Measurements from ENCODE around the gene SFSWAP.

The SFSWAP gene

DNA sequence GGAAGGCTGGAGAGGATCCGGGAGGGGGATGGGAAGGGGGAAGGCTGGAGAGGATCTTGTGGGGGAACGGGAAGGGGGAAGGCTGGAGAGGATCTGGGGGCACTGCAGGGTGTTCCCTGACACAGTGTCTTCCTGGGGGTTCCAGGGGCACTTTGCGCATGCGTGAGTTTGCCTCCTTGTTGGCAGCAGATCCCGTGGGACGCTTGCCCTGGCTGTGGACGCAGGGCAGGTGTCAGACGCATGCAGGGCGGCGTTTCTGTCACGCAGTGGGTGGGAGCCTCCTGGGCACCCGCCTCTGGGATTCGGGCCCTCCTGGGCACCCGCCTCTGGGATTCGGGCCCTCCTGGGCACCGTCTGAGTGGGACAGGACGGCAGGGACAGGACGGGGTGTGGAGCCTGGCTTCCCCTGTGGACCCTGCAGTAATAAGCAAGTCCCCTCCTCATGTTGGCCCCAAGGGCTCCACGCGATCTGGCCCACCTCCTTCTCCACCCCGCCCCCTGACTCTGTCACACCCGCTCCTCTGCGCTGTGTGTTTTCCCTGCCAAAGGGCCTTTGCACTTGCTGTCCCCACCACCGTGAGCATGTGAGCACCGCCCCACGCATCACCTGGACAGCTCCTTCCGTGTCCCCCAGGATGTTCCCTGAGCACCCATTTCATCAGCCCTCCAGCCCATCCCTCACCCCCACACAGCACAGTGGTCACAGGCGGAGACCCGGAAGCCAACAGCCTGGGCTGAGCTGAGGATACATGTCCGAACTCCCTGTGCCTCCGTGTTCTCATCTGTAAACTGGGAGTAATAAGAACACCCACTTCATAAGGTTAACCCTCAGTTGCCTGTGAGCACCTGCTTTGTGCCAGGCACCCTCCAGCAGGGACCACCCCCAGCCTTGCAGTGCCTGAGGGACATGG is 121.7 kb downstream of the SFSWAP start:
- in situ Hi-C loops (cut with HindIII; ENCODE audit: low sequenced_read_pairs): no loop called here

DNA sequence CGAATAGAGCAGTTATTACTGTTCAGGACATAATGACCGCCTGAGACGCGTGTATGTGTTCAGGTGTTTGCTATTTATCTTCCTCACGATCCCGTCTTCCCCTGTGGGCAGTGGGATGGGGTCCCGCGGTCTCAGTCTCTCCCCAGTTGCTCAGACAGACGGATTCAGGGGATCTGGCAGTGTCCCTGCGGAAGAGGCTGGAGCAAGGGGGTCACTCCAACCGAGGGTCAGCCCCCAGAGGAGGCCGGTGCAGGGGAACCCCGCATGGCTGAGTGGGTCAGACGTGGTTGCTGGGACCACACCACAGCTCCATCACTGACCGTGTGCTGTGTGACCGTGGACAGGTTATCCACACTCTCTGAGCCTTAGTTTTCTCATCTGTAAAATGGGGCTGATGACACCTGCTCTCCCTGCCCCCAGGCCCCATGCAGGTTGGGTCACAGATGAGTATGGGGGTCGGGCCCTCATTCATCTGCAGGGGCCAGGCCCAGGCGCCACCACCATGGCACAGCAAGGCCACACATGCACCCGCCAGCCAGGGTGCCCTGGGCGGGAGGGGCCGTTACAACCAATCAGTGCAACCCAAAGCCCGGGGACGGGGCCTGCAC is 122.5 kb downstream of the SFSWAP start:
- in situ Hi-C loops (cut with HindIII; ENCODE audit: low sequenced_read_pairs): no loop called here

DNA sequence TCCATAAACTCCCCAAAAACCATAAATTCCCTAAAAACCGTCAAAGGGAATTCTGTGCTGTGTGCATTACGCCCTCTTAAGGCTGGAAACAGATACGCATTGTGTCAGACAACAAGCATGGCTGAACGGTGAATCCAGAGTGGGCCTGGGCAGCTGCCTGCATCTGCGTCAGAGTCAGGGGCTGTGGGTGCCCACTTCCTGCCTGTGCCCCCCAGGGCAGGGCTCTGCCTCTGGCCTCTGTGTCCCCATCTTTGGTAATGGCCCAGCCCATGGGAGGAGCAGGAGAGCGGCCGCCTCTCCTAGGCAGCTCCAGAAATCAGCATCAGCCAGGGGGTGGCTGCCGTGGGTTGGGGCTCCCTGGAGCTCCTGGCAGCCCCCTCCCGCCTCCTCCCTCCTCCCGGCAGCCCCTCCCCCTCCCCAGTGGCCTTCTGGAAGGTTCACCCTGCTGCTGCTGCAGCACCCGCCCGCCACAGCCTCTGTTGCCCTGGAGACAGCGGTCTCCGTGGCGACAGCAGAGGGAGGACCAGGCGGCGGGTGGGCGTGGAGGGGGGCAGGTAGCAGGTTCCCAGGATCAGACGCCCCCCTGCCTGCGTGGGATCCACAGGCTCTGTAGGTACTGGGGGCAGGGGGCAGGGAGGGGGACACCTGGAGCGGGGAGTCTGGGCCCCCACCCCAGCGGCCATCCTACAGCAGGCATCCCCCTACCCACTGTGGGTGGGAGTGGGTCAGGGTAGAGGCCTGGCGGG is 123.2 kb downstream of the SFSWAP start:
- in situ Hi-C loops (cut with HindIII; ENCODE audit: low sequenced_read_pairs): no loop called here

DNA sequence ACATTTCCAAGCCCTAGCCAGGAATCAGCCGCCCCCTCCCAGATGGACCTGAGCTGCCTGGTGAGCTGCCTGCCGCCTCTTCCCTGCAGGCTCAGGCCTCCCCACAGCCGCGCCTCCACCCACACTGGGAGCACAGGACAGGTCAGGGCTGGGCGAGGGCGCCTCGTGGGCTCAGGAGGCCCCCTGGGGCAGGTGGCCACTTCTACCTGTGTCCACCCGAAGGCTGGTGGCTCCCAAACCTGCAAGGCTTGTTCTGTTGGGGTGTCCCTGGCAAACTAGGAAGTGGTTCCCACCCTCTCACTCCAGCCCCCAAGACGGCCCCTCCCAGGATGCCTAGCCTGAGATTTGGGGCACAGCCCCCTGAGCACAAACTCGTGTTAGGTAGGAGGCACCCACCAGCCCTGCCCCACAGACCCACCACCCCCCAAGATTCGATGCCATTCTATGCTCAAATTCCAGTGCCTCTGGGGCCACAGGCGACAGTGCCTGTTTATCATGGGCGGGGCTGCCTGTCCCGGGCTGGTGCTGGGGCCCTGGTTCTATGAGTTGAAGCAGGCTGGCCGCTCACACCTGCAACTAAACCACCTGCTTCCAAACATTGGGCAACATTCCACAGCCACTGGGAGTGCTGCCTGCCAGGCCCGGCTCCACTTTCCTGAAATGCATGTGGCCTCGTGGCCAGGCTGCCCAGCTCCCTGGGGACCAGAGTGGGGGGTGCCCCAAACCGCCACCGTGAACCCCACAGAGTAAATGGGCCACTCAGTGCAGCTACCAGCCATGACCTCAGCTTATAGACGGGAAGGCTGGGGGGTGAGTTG is 124.1 kb downstream of the SFSWAP start:
- in situ Hi-C loops (cut with HindIII; ENCODE audit: low sequenced_read_pairs): no loop called here

DNA sequence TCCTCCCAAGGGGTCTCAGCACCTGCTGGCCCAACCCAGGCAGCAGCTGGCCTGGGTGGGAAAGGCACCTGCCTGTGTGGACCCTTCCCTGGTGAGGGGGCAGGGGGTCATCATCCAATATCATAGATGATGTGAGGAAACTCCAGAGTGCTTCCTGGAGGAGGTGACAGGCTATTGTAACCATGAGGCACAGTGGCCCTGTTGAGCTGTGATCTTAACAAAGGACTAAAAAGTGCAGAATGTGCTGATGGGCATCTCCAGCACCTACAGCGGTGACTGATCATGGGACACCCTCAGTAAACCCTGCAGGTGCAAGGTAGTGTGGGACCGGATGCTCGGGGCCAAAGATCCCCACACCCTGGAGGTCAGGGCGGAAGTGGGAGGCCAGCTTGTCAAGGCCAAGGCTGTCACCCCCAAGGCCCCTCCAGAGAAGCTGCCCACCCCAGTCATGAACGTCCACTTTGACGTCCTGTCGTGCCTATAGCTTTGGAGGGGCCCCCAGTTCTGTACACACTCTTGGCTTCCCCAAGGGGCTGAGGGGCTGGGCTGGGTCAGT is 124.8 kb downstream of the SFSWAP start:
- in situ Hi-C loops (cut with HindIII; ENCODE audit: low sequenced_read_pairs): no loop called here

DNA sequence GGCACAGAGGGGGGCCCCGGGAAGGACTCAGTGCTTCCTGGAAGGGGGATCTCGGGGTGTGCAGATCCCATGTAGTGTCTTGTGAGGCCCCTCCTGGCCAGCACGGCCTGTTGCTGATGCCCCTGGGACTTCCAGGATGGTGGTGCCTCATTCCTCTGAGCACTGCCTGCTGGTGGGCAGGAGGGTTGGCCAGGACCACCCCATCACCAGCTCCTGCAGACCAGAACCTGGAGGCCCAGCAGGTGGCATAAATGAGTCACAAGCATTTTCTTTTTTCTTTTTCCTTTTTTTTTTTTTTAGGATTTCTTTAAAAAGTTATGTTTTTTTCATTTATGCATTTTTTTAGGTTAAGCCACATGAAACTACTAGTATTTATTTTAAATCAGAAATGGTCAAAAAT is 125.3 kb downstream of the SFSWAP start:
- in situ Hi-C loops (cut with HindIII; ENCODE audit: low sequenced_read_pairs): no loop called here

DNA sequence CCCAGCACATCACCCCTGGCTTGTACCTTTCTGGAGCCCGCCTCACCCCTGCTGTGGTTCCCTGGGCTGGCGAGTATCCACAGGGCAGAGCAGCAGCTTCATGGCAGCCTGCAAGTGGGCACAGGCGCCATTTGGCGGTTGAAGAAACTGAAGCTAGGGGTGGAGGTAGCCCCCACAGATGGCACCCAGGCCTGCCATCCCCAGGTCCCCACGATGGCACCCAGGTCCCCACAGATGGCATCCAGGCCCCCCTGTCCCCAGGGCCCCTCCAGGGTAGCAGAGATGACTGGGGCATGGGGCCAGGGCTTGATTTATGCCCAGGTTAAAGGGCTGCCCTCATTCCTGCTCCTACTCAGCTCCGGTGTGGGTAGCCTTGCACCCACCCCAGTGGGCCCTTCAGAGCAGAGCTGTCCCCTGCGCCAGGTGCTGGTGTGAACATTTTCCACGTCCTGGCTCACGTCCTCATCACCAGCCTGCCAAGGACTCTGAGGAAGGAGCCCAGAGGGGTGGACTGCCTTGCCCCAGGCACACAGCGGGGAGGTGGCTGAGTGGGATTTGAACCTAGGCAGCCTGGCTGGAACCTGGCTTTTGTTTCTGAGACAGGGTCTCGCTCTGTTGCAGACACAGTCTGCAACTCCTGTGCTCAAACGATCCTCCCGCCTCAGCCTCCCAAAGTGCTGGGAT is 126.0 kb downstream of the SFSWAP start:
- in situ Hi-C loops (cut with HindIII; ENCODE audit: low sequenced_read_pairs): no loop called here

DNA sequence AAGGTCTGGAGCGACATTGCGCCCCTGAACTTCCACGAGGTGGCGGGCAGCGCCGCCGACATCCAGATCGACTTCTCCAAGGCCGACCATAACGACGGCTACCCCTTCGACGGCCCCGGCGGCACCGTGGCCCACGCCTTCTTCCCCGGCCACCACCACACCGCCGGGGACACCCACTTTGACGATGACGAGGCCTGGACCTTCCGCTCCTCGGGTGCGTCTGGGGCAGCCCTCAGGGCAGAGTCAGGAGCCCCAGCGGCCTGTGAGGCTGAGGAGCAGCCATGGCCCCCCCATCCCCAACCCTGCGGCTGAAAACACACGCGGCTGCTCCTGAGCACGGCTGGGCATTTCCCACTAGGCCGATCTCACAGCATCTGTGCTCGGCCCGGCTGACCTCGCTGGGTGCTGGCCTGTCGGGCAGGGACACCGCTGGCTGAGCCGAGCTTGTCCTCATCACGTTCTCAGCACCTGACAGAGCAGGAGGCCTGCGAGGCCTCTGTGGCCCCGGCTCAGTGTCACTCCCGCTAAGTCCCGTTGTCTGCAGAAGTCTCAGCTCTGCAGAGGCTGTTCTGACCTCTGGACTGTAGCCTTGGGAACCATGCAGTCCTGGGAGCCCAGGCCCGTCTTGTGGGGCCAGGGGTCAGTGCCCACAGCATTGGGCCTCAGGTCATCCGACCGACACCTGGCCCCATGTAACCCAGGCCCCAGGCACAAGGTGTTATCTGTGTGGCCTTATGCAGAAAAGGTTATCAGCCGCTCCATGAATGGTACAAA is 129.9 kb downstream of the SFSWAP start:
- in situ Hi-C loops (cut with HindIII; ENCODE audit: low sequenced_read_pairs): no loop called here

DNA sequence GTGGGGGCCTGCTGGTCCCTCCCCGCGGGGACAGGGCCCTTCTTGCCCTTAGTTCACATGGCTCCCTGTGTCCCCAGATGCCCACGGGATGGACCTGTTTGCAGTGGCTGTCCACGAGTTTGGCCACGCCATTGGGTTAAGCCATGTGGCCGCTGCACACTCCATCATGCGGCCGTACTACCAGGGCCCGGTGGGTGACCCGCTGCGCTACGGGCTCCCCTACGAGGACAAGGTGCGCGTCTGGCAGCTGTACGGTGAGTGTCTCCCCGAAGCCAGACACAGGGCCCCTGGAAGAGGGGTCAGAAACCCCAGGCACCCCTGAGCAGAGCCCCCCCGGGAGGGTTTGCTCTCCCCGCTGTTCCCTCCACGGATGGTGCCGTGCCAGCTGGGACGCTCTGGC is 130.7 kb downstream of the SFSWAP start:
- in situ Hi-C loops (cut with HindIII; ENCODE audit: low sequenced_read_pairs): no loop called here

DNA sequence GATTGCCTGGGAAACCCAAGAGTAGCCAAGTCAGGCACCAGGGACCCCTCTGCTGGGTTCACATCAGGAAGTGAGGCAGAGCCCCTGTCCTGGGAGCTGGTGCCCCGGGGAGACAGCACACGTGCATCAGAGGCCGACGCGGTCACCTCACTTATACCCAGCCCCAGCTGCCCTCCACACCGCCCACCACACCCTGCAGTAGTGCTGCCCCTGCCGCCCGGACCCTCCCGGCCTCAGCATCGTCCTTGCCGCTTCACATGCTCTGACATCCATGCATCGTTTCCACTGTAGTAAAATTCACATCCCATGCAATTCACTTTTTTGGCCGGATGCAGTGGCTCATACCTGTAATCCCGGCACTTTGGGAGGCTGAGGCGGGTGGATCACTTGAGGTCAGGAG is 131.3 kb downstream of the SFSWAP start:
- in situ Hi-C loops (cut with HindIII; ENCODE audit: low sequenced_read_pairs): no loop called here

DNA sequence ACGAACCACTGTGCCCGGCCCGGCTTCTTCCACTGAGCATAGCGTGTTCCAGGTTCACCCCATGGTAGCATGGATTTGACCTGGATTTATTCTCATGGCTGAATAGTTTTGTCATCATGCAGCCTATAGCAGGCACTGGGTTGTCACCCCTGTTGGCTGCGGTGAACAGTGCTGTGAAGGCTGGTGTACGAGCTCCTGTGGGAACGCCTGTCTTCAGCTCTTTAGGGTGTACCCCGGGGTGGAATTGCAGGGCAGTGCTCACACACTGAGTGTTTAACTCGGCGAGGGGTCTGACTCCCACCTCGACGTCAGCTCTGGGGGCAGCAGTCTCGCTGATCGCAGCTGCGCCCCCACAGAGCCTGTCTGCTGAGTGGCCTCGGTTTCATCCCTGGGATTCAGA is 132.6 kb downstream of the SFSWAP start:
- in situ Hi-C loops (cut with HindIII; ENCODE audit: low sequenced_read_pairs): no loop called here

DNA sequence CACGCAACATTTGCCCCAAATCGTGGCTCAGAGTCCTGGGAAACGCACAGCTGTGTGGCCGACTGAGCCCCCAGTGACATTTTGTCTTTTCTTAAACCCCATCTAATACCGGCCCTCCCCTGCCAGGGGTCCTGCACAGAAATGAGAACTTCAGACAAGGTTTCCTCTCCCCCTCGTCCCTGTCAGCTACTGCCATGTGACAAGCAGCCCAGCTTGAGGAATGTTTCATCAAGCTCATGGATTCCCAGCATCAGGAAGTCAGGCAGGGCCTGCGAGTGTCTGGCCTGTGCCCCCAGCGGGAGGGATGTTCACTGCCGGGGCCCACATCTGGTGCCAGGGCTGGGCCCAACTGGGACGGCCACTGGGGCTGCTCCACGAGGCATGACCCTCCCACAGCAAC is 133.2 kb downstream of the SFSWAP start:
- in situ Hi-C loops (cut with HindIII; ENCODE audit: low sequenced_read_pairs): no loop called here

DNA sequence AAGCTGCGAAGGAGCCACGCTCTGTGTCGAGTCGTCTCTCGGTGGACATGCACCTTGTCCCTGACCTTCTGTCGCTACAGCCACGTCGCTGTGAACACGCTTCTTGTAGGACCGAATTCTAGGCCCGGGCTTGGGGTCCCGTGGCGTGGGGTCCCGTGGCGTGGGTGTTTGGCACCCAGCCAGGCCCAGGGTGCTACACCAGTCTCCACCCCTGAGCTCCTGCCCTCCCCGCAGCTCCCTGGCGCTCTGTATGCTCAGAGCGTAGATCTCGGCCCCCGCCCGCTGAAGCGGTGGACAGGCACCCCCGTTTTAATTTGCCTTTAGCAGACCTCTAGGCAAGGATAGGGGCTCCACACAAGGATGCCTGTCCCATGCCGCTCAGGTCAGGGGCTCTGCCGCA is 133.8 kb downstream of the SFSWAP start:
- in situ Hi-C loops (cut with HindIII; ENCODE audit: low sequenced_read_pairs): no loop called here

DNA sequence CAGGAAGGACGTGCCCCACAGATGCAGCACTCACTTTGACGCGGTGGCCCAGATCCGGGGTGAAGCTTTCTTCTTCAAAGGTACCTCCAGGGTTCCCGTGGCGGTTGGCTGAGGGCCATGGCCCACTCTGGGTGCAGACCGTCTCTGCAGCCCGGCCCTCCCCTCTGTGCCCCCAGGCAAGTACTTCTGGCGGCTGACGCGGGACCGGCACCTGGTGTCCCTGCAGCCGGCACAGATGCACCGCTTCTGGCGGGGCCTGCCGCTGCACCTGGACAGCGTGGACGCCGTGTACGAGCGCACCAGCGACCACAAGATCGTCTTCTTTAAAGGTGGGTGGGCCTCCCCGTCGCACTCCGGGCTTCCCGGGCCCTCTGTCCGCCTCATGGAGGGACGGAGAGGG is 134.2 kb downstream of the SFSWAP start:
- in situ Hi-C loops (cut with HindIII; ENCODE audit: low sequenced_read_pairs): no loop called here

DNA sequence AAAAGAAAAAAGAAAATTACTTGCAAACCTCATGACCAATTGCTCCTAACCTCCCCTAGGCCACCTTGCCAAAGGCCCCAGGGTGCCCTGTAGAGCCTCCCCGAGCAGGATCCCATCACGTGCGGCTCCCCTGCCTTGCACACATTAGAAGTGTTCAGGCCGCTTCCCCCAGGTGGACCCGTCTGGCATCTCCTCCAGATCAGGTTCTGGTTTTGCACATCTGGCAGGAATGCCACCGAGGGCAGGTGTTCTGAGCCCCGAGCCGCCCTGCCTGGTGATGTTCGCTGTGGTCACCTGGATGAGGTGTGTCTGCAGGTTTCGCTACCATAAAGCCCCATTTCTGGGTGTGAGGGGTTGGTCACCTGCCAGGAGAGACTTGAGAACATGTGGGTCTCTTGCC is 136.6 kb downstream of the SFSWAP start:
- in situ Hi-C loops (cut with HindIII; ENCODE audit: low sequenced_read_pairs): no loop called here

DNA sequence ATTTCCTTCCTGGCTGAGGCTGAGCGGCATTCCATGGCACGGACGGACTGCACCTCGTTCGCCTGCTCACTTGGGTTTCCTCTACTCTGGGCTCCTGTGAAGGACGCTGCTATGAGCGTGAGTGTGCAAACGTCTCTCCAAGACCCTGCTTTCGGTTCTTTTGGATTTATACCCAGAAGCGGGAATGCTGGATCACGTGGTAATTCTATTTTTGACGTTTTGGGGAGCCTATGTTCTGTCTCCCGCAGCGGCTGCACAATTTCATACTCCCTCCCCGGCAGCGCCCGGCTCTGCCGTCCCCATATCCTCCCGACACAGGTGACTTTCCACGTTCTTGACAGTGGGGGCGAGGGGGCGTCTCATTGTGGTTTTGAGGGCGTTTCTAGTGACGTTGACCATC is 137.9 kb downstream of the SFSWAP start:
- in situ Hi-C loops (cut with HindIII; ENCODE audit: low sequenced_read_pairs): no loop called here
